ENCODE data around the gene ELAC1. TPM values are rescaled to one million over a fixed set of nuclear protein-coding genes. Genes with fewer than 3 reads are reported as not detected.
"Not testable (repeated sequence)": the region's sequence is repeated elsewhere in the genome, so short reads cannot be mapped to it uniquely, and the experiment has no call there.

Gene ELAC1
- total RNA-seq, 1 donor from 2014 or later: 5.0 TPM

- H3K4me3 ChIP-seq (ENCODE audit: low read depth, low read length): no peak overlapping the region
- no peak for TF ChIP-seq CTCF (conservative IDR thresholded peaks at IDR 0.05; ENCODE audit: low read depth, low read length)
- no peak for DNase-seq (ENCODE audit: low read depth)
Observed at GRCh38 chr18:50986360-50987087, 18.7 kb downstream of the ELAC1 start.

- DNase-seq (ENCODE audit: low read depth): no peak
- TF ChIP-seq CTCF (conservative IDR thresholded peaks at IDR 0.05; ENCODE audit: low read depth, low read length): no peak
- no peak overlapping the region for H3K4me3 ChIP-seq (ENCODE audit: low read depth, low read length)
Observed at GRCh38 chr18:50987261-50987660, 19.4 kb downstream of the ELAC1 start.

GRCh38 chr18:50989711-50990110 lies 21.9 kb downstream of the ELAC1 start:
- no peak overlapping the region for H3K4me3 ChIP-seq (ENCODE audit: low read depth, low read length)
- no peak for TF ChIP-seq CTCF (conservative IDR thresholded peaks at IDR 0.05; ENCODE audit: low read depth, low read length)
- DNase-seq (ENCODE audit: low read depth): no peak

DNA sequence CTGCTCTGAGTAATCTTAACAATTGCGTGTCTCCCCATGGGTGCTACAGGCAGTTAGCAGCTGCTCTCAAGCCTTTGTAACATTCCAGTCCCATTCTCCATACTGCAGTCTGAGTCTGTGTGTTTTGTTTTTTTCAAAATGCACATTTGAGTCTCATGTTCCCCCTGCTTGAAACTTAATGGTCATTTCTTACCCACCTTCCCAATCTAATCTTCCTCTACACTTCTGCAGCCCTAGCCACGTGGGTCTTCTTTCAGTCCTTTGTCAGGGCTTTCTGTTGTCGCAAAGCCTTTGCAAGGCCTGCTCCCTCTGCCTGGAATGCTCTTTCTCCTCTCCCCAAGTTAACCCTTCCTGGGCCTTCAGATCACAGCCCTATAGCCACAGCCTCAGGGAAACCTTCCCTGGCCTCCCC lies 24.5 kb downstream of the ELAC1 start:
- DNase-seq (ENCODE audit: low read depth): no peak
- H3K4me3 ChIP-seq (ENCODE audit: low read depth, low read length): no peak overlapping the region
- TF ChIP-seq CTCF (conservative IDR thresholded peaks at IDR 0.05; ENCODE audit: low read depth, low read length): no peak

GRCh38 chr18:50994031-50994430 lies 26.2 kb downstream of the ELAC1 start:
- DNase-seq (ENCODE audit: low read depth): no peak
- no peak for TF ChIP-seq CTCF (conservative IDR thresholded peaks at IDR 0.05; ENCODE audit: low read depth, low read length)
- H3K4me3 ChIP-seq (ENCODE audit: low read depth, low read length): no peak overlapping the region

- not testable (repeated sequence) for H3K4me3 ChIP-seq (ENCODE audit: low read depth, low read length); DNase-seq (ENCODE audit: low read depth)
Observed at GRCh38 chr18:51003174-51003573, 35.3 kb downstream of the ELAC1 start.

DNA sequence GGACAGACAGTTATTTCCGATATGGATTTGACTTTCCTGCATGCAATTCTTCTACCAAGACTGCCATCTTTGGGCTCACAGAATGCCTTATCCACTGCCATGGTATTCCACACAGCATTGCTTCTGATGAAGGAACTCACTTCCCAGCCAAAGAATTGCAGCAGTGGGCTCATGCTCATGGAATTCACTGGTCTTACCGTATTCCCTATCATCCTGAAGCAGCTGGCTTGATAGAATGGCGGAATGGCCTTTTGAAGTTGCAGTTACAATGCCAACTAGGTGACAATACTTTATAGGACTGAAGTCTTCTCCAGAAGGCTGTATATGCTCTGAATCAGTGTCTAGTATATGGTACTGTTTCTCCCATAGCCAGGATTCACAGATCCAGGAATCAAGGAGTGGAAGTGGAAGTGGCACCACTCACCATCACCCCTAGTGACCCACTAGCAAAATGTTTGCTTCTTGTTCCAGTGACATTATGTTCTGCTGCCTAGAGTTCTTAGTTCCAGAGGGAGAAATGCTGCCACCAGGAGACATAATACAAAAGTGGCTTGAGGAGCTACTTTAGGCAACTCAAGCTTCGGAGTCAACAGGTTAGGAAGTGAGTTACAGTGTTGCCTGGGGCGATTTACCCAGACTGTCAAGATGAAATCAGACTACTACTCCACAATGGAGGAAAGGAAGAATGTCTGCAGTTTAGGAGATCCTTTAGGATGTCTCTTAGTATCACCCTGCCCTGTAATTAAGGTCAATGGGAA lies 38.4 kb downstream of the ELAC1 start:
- no peak for DNase-seq (ENCODE audit: low read depth)
- H3K4me3 ChIP-seq (ENCODE audit: low read depth, low read length): no peak overlapping the region
- TF ChIP-seq CTCF (conservative IDR thresholded peaks at IDR 0.05; ENCODE audit: low read depth, low read length): no peak
